Suprapubic skin (tissue), 4 donors: Measurements from ENCODE around the gene UBR2.
A peak's percentile ranks its signal among the peaks of the same experiment; 100 is the strongest.

Source experiments
- EP300 ChIP-seq: sonication (generic); formaldehyde crosslinking; IDR thresholded peaks from one replicate; pipeline ENCODE4 v1.6.1; 2017; ENCODE audit warnings: antibody characterized with exemption
- POLR2A ChIP-seq, 2 donors: fragments of 450-650 bp; IDR thresholded peaks; one replicate each; pipeline ENCODE4 v1.6.1; 2017; ENCODE audit warnings: antibody characterized with exemption in 2 of 2, mild to moderate bottlenecking in 2 of 2, moderate library complexity in 2 of 2
- POLR2AphosphoS5 ChIP-seq, 3 donors: sonication (generic); formaldehyde crosslinking; IDR thresholded peaks; one replicate each; pipeline ENCODE4 v1.6.1; 2017; ENCODE audit warnings: antibody characterized with exemption in 3 of 3
- TF ChIP-seq, protein P1 (sequence below), 2 donors: fragments of 200-600 bp in 1 of 2; fragments of 450-650 bp in 1 of 2; sonication (generic) in 1 of 2; IDR thresholded peaks; one replicate each; pipeline ENCODE4 v1.5.1; 2016 to 2019; ENCODE audit warnings: antibody characterized with exemption in 2 of 2, mild to moderate bottlenecking in 1 of 2, moderate library complexity in 1 of 2

DNA sequence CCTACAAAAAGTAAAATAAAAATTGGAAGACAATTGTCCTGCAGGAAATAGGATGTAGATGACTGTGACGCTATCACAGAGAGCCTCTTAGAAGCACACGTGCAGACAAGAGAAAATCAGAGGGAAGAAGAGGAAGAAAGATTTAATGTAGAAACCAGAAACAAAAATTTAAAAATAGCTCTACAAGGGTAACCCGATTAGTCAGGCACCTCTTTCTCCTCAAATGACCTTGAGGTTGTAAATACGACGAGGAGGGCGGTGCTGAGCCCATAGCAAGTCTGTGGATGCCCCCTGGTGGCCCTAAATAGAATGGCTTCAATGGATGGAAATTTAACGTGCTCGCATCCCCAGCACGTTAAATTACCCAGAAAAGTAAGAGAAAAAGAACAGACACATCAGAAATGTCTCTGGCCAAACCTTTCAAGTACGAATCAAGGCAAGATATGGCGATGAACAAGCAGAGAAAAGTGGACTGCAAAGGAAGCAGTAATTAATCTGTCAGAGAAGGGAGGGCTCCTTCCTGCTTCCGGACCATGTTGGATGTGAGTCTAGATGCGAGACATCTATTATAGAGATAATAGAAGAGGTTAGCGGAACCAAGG is 162.8 kb downstream of the UBR2 start:
- TF ChIP-seq, protein P1, sequence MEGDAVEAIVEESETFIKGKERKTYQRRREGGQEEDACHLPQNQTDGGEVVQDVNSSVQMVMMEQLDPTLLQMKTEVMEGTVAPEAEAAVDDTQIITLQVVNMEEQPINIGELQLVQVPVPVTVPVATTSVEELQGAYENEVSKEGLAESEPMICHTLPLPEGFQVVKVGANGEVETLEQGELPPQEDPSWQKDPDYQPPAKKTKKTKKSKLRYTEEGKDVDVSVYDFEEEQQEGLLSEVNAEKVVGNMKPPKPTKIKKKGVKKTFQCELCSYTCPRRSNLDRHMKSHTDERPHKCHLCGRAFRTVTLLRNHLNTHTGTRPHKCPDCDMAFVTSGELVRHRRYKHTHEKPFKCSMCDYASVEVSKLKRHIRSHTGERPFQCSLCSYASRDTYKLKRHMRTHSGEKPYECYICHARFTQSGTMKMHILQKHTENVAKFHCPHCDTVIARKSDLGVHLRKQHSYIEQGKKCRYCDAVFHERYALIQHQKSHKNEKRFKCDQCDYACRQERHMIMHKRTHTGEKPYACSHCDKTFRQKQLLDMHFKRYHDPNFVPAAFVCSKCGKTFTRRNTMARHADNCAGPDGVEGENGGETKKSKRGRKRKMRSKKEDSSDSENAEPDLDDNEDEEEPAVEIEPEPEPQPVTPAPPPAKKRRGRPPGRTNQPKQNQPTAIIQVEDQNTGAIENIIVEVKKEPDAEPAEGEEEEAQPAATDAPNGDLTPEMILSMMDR (IDR thresholded peaks at IDR 0.05), result peak; percentile 88 to 89
- no peak for TF ChIP-seq POLR2A (IDR thresholded peaks at IDR 0.05)
- TF ChIP-seq EP300, result no peak
- TF ChIP-seq POLR2AphosphoS5 (IDR thresholded peaks at IDR 0.05), result no peak
